Natural killer cell (primary cell): ENCODE data around the gene TIGD3. TPM values are rescaled to one million over a fixed set of nuclear protein-coding genes. Genes with fewer than 3 reads are reported as not detected.
A peak's percentile ranks its signal among the peaks of the same experiment; 100 is the strongest.

ENCODE experiments used
- ATAC-seq, 3 donors: fragments of 150-1000 bp in 2 of 3; fragments of 200-7000 bp in 1 of 3; cut with Tn5 transposase; 1 replicate in 1 of 3; 2 replicates in 2 of 3; pipeline ENCODE4 v1.10.0; 2021; ENCODE audit warnings: mild to moderate bottlenecking in 2 of 3, moderate library complexity in 2 of 3
- DNase-seq, 2 donors: peaks; one replicate each; pipeline versions ENCODE4 v3.0.0 to v3.0.0-alpha.2; 2013 to 2021; ENCODE audit warnings: mixed read lengths in 1 of 2
- H3K27ac ChIP-seq: one replicate; pipeline ENCODE4 v1.5.1; 2013; ENCODE audit warnings: mild to moderate bottlenecking, low read length
- H3K27me3 ChIP-seq: one replicate; pipeline ENCODE4 v1.6.1; 2013; ENCODE audit warnings: low read length; ENCODE audit not compliant: control insufficient read depth, insufficient read depth
- H3K36me3 ChIP-seq: one replicate; pipeline ENCODE4 v1.6.1; 2013; ENCODE audit warnings: low read length; ENCODE audit not compliant: control insufficient read depth, insufficient read depth
- H3K4me1 ChIP-seq: one replicate; pipeline ENCODE4 v1.6.1; 2013; ENCODE audit warnings: low read length; ENCODE audit not compliant: control insufficient read depth, insufficient read depth
- H3K4me3 ChIP-seq: one replicate; pipeline ENCODE4 v1.5.1; 2013; ENCODE audit warnings: low read length
- H3K9me3 ChIP-seq: one replicate; pipeline ENCODE4 v1.6.1; 2013; ENCODE audit warnings: low read length; ENCODE audit not compliant: control insufficient read depth, insufficient read depth
- H3K27ac Mint-ChIP-seq, 2 donors: one replicate each; pipeline ENCODE4 v1.8.0; 2022; ENCODE audit warnings: mild to moderate bottlenecking in 2 of 2, mixed read lengths in 2 of 2, moderate library complexity in 1 of 2
- H3K27me3 Mint-ChIP-seq, 2 donors: one replicate each; pipeline ENCODE4 v1.8.0; 2022; ENCODE audit warnings: low read depth in 2 of 2, mixed read lengths in 2 of 2
- H3K36me3 Mint-ChIP-seq: one replicate; pipeline ENCODE4 v1.8.0; 2022; ENCODE audit warnings: mixed read lengths
- H3K4me1 Mint-ChIP-seq, 2 donors: one replicate each; pipeline ENCODE4 v1.8.0; 2022; ENCODE audit warnings: mixed read lengths in 2 of 2
- H3K4me3 Mint-ChIP-seq: one replicate; pipeline ENCODE4 v1.8.0; 2022; ENCODE audit warnings: mild to moderate bottlenecking, moderate library complexity, mixed read lengths
- H3K9me3 Mint-ChIP-seq, 2 donors: one replicate each; pipeline ENCODE4 v1.8.0; 2022; ENCODE audit warnings: mixed read lengths in 2 of 2
- WGBS: methylation state at CpG from one replicate; pipeline ENCODE4 v1.1.7; 2013; ENCODE audit warnings: missing lambda C conversion rate; ENCODE audit not compliant: insufficient coverage; 5-methylcytosine and 5-hydroxymethylcytosine counted together
- intact Hi-C: fragments of 100-400 bp; cut with micrococcal nuclease; formaldehyde crosslinking; loops from one replicate; pipeline ENCODE4 v1.14.2; 2022
- total RNA-seq, 4 donors: library from RNA; stranded (reverse); fragments of 120-200 nt in 1 of 4; gene quantifications; one replicate each; pipeline versions ENCODE4 v1.2.3 to v1.2.4, GENCODE V29; 2013 to 2022
- TF ChIP-seq, protein P1 (sequence below): fragments of 200-600 bp; IDR thresholded peaks from one replicate; pipeline ENCODE4 v1.8.0; 2022; ENCODE audit warnings: antibody characterized with exemption

The TIGD3 gene
- total RNA-seq, 3 donors from 2014 or later (not counting 1 experiment from before 2014, with no cell fraction given), result 0.70 to 2.2 (median 1.2) TPM

- Mint-ChIP-seq H3K27ac (no peak overlapping the region), H3K4me1 (peaks cover 0 to 4% of the 10 kb centered on the region in 2 donors), H3K4me3 (no peak overlapping the region), H3K9me3 (no peaks in the 10 kb centered on the region), H3K27me3 (no peaks in the 10 kb centered on the region), H3K36me3 (peaks cover 6% of the 10 kb centered on the region)
- 76% methylated on average over 2 of the region's 2 CpGs for WGBS
- Histone ChIP-seq H3K27ac (no peak overlapping the region), H3K9me3 (no peaks in the 10 kb centered on the region), H3K4me3 (no peak overlapping the region), H3K4me1 (peaks cover 14% of the 10 kb centered on the region), H3K36me3 (peaks cover 49% of the 10 kb centered on the region), H3K27me3 (no peaks in the 10 kb centered on the region)
- intact Hi-C loops, result no loop called here
- TF ChIP-seq, protein P1, sequence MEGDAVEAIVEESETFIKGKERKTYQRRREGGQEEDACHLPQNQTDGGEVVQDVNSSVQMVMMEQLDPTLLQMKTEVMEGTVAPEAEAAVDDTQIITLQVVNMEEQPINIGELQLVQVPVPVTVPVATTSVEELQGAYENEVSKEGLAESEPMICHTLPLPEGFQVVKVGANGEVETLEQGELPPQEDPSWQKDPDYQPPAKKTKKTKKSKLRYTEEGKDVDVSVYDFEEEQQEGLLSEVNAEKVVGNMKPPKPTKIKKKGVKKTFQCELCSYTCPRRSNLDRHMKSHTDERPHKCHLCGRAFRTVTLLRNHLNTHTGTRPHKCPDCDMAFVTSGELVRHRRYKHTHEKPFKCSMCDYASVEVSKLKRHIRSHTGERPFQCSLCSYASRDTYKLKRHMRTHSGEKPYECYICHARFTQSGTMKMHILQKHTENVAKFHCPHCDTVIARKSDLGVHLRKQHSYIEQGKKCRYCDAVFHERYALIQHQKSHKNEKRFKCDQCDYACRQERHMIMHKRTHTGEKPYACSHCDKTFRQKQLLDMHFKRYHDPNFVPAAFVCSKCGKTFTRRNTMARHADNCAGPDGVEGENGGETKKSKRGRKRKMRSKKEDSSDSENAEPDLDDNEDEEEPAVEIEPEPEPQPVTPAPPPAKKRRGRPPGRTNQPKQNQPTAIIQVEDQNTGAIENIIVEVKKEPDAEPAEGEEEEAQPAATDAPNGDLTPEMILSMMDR, result no peak
- DNase-seq, result no peak
- ATAC-seq, result no peak
These were observed 48.2 kb downstream of the TIGD3 start for GRCh38 chr11:65402790-65403189.

DNA sequence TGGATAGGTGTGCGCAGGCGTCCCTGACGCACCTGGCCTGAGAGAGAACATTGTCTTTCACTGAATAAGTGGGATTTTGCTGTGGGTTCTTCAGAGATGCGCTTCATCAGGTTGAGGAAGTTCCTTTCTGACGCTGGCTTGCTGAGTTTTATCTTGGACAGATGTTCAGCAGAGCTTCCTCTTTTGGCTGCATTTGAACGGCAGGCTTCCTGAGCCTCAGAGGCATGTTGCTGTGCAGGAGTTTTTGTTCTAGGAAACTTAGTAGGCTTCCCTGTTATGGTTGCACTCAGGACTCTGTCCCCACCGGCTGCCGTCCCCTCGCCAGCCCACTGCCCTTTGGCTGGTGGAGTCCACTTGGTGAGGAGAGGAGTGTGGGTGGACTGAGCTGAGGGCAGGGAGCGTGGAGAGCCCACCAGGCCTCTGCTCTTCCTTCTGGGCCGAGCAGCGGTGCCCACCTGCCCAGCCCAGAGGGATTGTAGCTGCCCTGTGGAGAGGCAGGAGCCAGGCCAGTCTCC lies 49.1 kb downstream of the TIGD3 start:
- Histone ChIP-seq H3K4me1 (peaks cover 14% of the 10 kb centered on the region), H3K27me3 (no peaks in the 10 kb centered on the region), H3K9me3 (no peaks in the 10 kb centered on the region), H3K36me3 (peaks cover 49% of the 10 kb centered on the region), H3K27ac (peak overlapping the region; percentile 46), H3K4me3 (no peak overlapping the region)
- WGBS, result 39% methylated on average over 12 of the region's 12 CpGs
- no peaks in the 10 kb centered on the region for H3K4me1 Mint-ChIP-seq
- intact Hi-C loops, result no loop called here
- peaks cover 6% of the 10 kb centered on the region for H3K36me3 Mint-ChIP-seq
- no peaks in the 10 kb centered on the region for H3K9me3 Mint-ChIP-seq
- no peak overlapping the region for H3K4me3 Mint-ChIP-seq
- TF ChIP-seq, protein P1, result no peak
- no peak for DNase-seq
- peak in 1 of 3 donors; percentile 68 for ATAC-seq
- no peaks in the 10 kb centered on the region for H3K27me3 Mint-ChIP-seq
- no peak overlapping the region for H3K27ac Mint-ChIP-seq

DNA sequence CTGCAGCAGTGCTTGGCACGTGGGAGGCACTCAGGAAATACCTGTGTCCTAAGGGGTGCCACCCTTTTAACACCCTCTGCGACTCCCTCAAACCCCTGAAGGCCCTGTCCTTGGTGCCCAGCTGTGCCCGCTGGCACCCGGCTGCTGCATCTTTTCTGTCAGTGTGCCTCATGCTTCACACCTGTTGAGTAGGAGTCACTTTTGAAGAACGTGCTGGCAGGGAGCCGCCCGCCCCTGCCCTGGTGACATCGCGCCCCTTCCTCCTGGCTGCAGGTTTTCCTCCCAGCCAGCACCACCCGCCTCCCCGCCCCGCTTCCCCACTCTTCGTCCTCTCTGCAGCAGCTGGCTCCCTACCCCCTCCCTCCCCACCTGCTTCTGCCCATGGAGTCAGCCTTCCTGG lies 49.7 kb downstream of the TIGD3 start:
- peak overlapping the region; percentile 5 for H3K27ac ChIP-seq
- intact Hi-C loops, result no loop called here
- Mint-ChIP-seq H3K27ac (no peak overlapping the region), H3K4me1 (no peaks in the 10 kb centered on the region), H3K9me3 (no peaks in the 10 kb centered on the region), H3K27me3 (no peaks in the 10 kb centered on the region), H3K4me3 (no peak overlapping the region), H3K36me3 (peaks cover 6% of the 10 kb centered on the region)
- H3K4me1 ChIP-seq, result peaks cover 14% of the 10 kb centered on the region
- peaks cover 53% of the 10 kb centered on the region for H3K36me3 ChIP-seq
- TF ChIP-seq, protein P1, result no peak
- no peaks in the 10 kb centered on the region for H3K9me3 ChIP-seq
- ATAC-seq (no peak), DNase-seq (no peak)
- 58% methylated on average over 13 of the region's 13 CpGs for WGBS
- no peak overlapping the region for H3K4me3 ChIP-seq
- no peaks in the 10 kb centered on the region for H3K27me3 ChIP-seq

GRCh38 chr11:65404638-65405339 lies 50.2 kb downstream of the TIGD3 start:
- no peaks in the 10 kb centered on the region for H3K27me3 Mint-ChIP-seq
- 89% methylated on average over 24 of the region's 24 CpGs for WGBS
- intact Hi-C loops, result no loop called here
- Histone ChIP-seq H3K27me3 (no peaks in the 10 kb centered on the region), H3K4me1 (peaks cover 14% of the 10 kb centered on the region), H3K9me3 (no peaks in the 10 kb centered on the region), H3K4me3 (no peak overlapping the region), H3K27ac (no peak overlapping the region), H3K36me3 (peaks cover 53% of the 10 kb centered on the region)
- DNase-seq, result no peak
- H3K36me3 Mint-ChIP-seq, result peaks cover 6% of the 10 kb centered on the region
- no peak overlapping the region for H3K27ac Mint-ChIP-seq
- ATAC-seq, result no peak
- H3K9me3 Mint-ChIP-seq, result no peaks in the 10 kb centered on the region
- no peaks in the 10 kb centered on the region for H3K4me1 Mint-ChIP-seq
- H3K4me3 Mint-ChIP-seq, result no peak overlapping the region
- TF ChIP-seq, protein P1, result no peak
